ENCODE results near the gene VIT.

GRCh38 chr2:36713310-36713709, 16.8 kb downstream of the VIT start:
- no peak for TF ChIP-seq MAX (IDR thresholded peaks at IDR 0.05)
- no peak for TF ChIP-seq EP300 (IDR thresholded peaks at IDR 0.05; ENCODE audit: borderline replicate concordance)
- TF ChIP-seq CEBPB (IDR thresholded peaks at IDR 0.05) = no peak

All from Ishikawa (cell line).